Activated naive CD4-positive, alpha-beta T cell treated with anti-CD3 and anti-CD28 coated beads, Interleukin-2, amount 10 ng/mL, durations not matched to agents 7 days and 5 days (primary cell): Measurements from ENCODE around the gene ATP5MC2.
"Not testable (repeated sequence)": the region's sequence is repeated elsewhere in the genome, so short reads cannot be mapped to it uniquely, and the experiment has no call there.

Experiments
- CTCF ChIA-PET: fragments of 350-600 bp; sonication (Branson Sonifier 250); formaldehyde crosslinking; loops from one replicate; lab custom pipeline; 2021; ENCODE audit warnings: antibody characterized with exemption; lab: Charles Lee
- DNase-seq: peaks from one replicate; pipeline ENCODE4 v3.0.0-alpha.2; 2020
- H3K27ac Mint-ChIP-seq: one replicate; pipeline ENCODE4 v1.8.0; 2021; ENCODE audit warnings: mild to moderate bottlenecking, moderate library complexity, mixed read lengths
- H3K27me3 Mint-ChIP-seq: one replicate; pipeline ENCODE4 v1.8.0; 2021; ENCODE audit warnings: mild to moderate bottlenecking, mixed read lengths
- H3K36me3 Mint-ChIP-seq: one replicate; pipeline ENCODE4 v1.8.0; 2021; ENCODE audit warnings: mixed read lengths
- H3K4me1 Mint-ChIP-seq: one replicate; pipeline ENCODE4 v1.8.0; 2021; ENCODE audit warnings: mixed read lengths
- H3K4me3 Mint-ChIP-seq: one replicate; pipeline ENCODE4 v1.8.0; 2021; ENCODE audit warnings: mild to moderate bottlenecking, moderate library complexity, mixed read lengths
- H3K9me3 Mint-ChIP-seq: one replicate; pipeline ENCODE4 v1.8.0; 2021; ENCODE audit warnings: mixed read lengths

Gene ATP5MC2

DNA sequence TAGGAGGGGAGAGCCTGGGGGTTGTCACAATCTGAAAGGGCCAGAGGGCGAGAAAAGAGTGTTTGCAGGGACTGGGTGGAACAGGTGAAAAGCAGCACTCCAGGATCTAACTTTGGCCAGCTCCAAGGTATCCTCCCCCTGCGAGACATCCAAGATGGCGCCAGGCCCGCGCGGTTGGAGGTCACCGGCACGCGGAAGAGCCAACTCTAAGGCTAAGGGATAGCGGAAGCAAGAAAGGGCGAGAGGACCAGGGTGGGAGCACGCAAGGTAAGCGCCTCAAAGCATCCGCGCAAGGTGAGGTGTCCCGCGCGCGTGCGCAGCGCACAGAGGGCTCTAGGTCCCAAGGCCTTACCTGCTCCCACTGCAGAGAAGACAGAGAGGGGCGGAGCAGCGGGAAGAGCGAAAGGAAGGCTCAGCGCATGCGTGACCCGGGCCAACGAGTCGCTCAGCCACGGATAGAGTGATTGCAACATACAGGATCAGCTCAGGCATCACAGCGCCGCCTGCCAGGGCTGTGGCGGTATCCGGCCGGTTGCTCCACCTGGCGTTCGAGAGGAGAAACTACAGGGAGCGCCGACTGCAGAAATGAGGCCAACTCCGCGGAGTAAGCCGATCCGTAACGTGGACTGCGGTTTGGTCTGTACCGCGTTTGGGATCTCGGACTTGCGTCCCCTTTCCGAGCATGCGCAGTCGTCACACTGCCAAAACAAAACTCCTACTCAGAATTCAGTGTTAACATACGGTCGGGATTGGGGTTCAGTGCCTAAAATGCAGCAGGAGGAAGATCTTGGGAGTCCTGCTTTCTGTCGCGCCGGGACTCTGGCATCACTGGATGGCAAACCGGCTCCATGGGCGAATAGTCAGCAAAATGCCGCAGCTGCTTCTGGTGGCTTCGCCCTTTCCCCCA, at the start of gene ATP5MC2:
ATP5MC2 (minus strand) TSS at position 383 of the 907 bp plus-strand sequence. CDS start 3,469 bp downstream, outside the sequence.
- CTCF ChIA-PET, result interaction anchor here (0.5 to 6.6 kb wide), 29 partner anchors 8 to 331 kb away, joined by 3 to 95 read pairs (median 4); partner anchors contain the start of genes ATF7 and CALCOCO1
- Mint-ChIP-seq H3K4me1 (peaks cover 44% of the 10 kb centered on the region), H3K36me3 (peaks cover 29% of the 10 kb centered on the region), H3K9me3 (no peaks in the 10 kb centered on the region), H3K27me3 (peaks cover 44% of the 10 kb centered on the region), H3K4me3 (peak within 1 kb of the TSS; percentile 97), H3K27ac (peak within 1 kb of the TSS; percentile 95)
- peak; percentile 98 for DNase-seq

DNA sequence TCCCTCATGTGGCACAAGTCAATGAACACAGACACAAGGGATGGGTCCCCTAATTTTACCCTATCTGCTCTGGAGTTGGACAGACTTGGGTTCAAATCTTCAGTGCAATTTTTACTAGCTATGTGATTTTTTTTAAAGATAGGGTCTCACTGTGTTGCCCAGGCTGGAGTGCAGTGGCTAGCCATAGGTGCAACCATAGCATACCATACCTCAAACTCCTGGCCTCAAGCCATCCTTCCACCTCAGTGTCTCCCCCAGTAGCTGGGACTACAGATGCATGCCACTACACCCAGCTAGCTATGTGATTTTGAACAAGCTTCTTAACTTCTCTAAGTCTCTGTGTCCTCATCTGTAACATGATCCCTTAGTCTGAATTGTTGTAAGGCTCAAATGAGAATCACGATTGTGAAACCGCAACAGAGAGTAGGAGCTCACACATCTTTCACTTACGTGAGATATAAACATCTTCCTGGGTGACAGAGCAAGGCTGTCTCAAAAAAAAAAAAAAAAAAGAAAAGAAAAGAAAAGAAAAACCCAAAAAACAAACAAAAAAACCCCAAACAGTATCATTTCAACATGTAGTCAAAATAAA, 46.7 kb upstream of the ATP5MC2 start:
- peaks cover 19% of the 10 kb centered on the region for H3K4me1 Mint-ChIP-seq
- H3K9me3 Mint-ChIP-seq, result no peaks in the 10 kb centered on the region
- CTCF ChIA-PET, result interaction anchor here (0.5 to 3.7 kb wide), 6 partner anchors 9 to 690 kb away, joined by 3 to 17 read pairs (median 5); no protein-coding TSS in a partner anchor
- no peak for DNase-seq
- H3K27me3 Mint-ChIP-seq, result no peaks in the 10 kb centered on the region
- H3K4me3 Mint-ChIP-seq, result no peak overlapping the region
- no peak overlapping the region for H3K27ac Mint-ChIP-seq
- H3K36me3 Mint-ChIP-seq, result peaks cover 21% of the 10 kb centered on the region

DNA sequence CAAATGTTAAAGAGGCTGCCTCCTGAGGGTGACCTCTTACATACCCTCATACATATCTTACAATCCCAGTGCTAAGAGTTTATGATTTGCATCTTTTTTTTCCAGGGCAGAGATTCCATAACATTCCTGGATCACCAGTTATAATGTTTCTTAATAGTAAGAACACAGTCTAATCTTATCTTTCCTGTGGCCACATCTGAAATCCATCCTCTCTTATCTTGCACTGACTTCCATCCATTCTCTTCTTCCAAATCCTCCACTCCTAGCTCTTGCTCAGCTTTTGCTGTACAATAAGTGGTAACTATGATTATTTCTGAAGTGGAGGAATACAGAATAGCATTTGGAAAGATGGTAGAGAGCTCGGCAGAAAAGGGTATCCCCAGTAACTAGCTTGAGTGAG, 45.1 kb upstream of the ATP5MC2 start:
- H3K27ac Mint-ChIP-seq, result no peak overlapping the region
- DNase-seq, result no peak
- CTCF ChIA-PET, result interaction anchor here (1.2 to 3.7 kb wide), 4 partner anchors 19 to 36 kb away, joined by 3 to 17 read pairs (median 8); no protein-coding TSS in a partner anchor
- no peaks in the 10 kb centered on the region for H3K27me3 Mint-ChIP-seq
- no peaks in the 10 kb centered on the region for H3K9me3 Mint-ChIP-seq
- peaks cover 7% of the 10 kb centered on the region for H3K4me1 Mint-ChIP-seq
- H3K4me3 Mint-ChIP-seq, result no peak overlapping the region
- peaks cover 24% of the 10 kb centered on the region for H3K36me3 Mint-ChIP-seq

DNA sequence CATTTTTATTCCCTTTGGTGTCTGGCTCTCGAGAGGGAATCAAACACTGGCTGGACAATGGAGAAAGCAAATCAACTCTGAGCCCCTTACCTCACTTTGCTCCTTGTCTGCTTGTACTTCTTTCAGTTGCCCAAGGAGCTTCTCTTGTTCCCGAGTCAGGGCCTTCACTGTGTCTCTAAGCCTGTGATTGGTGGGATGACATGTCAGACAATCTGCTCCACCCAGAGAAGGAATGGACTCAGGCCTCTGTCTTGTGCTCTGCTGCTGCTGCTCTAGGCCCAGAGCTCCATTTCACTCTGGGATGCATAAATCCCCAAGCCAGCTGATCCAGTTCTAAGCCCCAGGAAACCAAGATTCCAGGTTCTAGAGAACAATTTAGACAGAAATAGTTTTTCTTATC, 43.8 kb upstream of the ATP5MC2 start:
- Mint-ChIP-seq H3K27me3 (no peaks in the 10 kb centered on the region), H3K27ac (no peak overlapping the region), H3K4me3 (no peak overlapping the region), H3K9me3 (no peaks in the 10 kb centered on the region), H3K4me1 (peaks cover 3% of the 10 kb centered on the region), H3K36me3 (peaks cover 23% of the 10 kb centered on the region)
- DNase-seq, result no peak
- CTCF ChIA-PET, result interaction anchor here (1.5 kb wide), 1 partner anchor 24 kb away, joined by 4 read pairs; no protein-coding TSS in a partner anchor

DNA sequence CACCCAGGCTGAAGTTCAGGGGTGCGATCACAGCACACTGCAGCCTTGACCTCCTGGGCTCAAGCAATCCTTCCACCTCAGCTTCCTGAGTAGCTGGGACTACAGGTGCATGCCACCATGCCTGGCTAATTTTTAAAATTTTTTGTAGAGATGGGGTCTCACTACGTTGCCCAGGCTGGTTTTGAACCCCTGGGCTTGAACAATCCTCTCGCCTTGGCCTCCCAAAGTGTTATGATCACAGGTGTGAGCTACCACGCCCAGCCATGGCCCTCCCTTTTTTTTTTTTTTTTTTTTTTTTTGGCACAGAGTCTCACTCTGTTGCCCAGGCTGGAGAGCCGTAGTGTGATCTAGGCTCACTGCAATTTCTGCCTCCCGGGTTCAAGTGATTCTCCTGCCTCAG, 42.7 kb upstream of the ATP5MC2 start:
- not testable (repeated sequence) for H3K27ac Mint-ChIP-seq, H3K4me3 Mint-ChIP-seq, H3K27me3 Mint-ChIP-seq, DNase-seq, H3K9me3 Mint-ChIP-seq, H3K4me1 Mint-ChIP-seq
- CTCF ChIA-PET, result interaction anchor here (0.7 kb wide), 1 partner anchor 18 kb away, joined by 3 read pairs; no protein-coding TSS in a partner anchor
- H3K36me3 Mint-ChIP-seq, result peaks cover 23% of the 10 kb centered on the region

DNA sequence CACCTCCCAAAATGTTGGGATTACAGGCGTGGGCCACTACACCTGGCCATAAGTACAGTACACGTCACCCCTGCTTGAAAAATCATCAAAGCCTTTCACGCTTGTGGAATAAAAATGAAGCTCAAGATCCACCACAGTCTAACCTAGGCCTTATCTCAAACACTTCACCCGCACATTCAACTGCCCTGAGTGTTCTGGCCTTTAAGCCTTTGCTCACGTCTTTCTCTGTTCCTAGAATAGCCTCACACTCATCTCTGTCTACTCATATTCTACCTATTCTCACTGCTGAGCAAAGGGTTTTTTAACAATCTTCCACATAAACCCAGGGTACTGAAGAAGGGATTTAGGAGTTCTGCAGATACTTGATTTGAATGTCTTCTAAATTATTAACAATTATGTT, 41.4 kb upstream of the ATP5MC2 start:
- no peaks in the 10 kb centered on the region for H3K9me3 Mint-ChIP-seq
- no peak overlapping the region for H3K4me3 Mint-ChIP-seq
- no peak overlapping the region for H3K27ac Mint-ChIP-seq
- CTCF ChIA-PET, result interaction anchor here (2.0 kb wide), 1 partner anchor 27 kb away, joined by 15 read pairs; no protein-coding TSS in a partner anchor
- no peak for DNase-seq
- no peaks in the 10 kb centered on the region for H3K4me1 Mint-ChIP-seq
- peaks cover 26% of the 10 kb centered on the region for H3K36me3 Mint-ChIP-seq
- H3K27me3 Mint-ChIP-seq, result no peaks in the 10 kb centered on the region

DNA sequence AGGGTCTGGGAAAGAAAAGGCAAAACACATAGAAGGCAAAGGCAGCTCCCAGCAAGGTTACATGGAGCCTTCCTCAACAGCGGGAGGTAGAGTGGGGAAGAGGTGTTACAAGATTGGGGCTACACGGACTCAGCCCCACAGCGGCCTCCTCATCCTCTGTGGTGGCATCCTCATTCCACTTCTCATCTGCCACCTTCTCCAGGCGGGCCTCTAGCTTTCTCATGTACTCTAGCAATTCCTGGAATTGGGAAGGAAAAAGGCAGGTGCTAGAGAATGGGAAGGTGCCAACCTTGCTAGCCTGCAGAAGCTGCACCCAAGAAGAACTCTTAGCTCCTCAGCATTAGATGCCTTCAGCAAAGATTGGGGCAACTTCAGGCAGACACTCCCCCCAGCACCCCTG, 38.1 kb upstream of the ATP5MC2 start:
- Mint-ChIP-seq H3K4me1 (no peaks in the 10 kb centered on the region), H3K4me3 (no peak overlapping the region), H3K36me3 (peaks cover 7% of the 10 kb centered on the region), H3K27ac (no peak overlapping the region), H3K27me3 (peaks cover 6% of the 10 kb centered on the region), H3K9me3 (no peaks in the 10 kb centered on the region)
- DNase-seq, result no peak
- CTCF ChIA-PET, result interaction anchor here (0.7 to 2.5 kb wide), 6 partner anchors 9 to 38 kb away, joined by 3 to 11 read pairs (median 4); partner anchors contain the start of gene ATP5MC2

DNA sequence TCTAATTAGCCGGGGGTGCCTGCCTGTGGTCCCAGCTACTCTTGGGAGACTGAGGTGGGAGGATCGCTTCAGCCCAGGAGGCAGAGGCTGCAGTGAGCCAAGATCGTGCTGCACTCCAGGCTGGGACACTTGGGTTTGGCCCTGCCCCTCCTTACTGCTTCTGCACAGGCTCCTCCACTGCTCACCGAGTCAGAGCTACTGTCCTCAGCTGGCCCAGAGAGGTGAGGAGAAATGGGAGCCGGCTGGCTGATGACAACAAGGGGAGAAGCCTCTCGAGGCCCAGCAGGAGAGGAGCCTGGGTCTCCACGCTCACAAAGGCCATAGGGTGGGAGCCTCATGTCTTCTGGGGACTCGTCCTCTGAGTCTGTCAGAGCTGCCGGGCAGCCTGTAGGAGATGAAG, 37.6 kb upstream of the ATP5MC2 start:
- Mint-ChIP-seq H3K27ac (no peak overlapping the region), H3K4me1 (no peaks in the 10 kb centered on the region), H3K27me3 (peaks cover 10% of the 10 kb centered on the region), H3K9me3 (no peaks in the 10 kb centered on the region), H3K4me3 (no peak overlapping the region), H3K36me3 (peaks cover 7% of the 10 kb centered on the region)
- no peak for DNase-seq
- CTCF ChIA-PET, result interaction anchor here (0.7 to 2.5 kb wide), 7 partner anchors 9 to 37 kb away, joined by 3 to 11 read pairs (median 4); partner anchors contain the start of gene ATP5MC2

DNA sequence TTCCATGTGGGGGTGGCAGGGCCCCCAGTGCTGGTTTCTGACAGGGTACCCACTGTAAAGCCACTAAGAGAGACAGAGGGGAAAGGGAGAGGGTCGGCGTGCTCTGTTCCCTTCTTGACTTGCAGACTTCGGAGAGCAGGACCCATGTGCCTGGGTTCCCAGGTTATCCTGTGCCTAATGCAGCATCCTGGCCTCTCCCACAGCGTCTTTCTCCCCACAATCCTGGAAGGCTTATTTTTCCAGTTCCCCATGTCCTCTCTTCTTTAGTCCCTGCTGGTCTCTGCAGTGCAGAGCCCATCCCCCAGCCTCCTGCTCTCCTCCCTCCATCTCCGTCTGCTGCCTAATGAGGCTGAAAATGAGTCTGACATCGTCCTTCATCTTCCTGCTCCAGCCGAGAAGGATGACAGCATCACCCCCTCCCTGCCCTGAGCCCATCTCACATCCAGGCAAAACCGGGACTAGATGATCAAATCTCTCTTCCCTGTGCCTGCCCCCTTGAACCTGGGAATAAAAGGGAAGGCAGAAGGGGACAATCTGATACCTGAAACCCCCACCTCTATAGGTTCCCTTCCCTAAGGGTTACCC, 36.3 kb upstream of the ATP5MC2 start:
- Mint-ChIP-seq H3K4me1 (no peaks in the 10 kb centered on the region), H3K36me3 (peaks cover 4% of the 10 kb centered on the region), H3K4me3 (no peak overlapping the region), H3K9me3 (no peaks in the 10 kb centered on the region), H3K27ac (no peak overlapping the region), H3K27me3 (peaks cover 18% of the 10 kb centered on the region)
- no peak for DNase-seq
- CTCF ChIA-PET, result no interaction called here

DNA sequence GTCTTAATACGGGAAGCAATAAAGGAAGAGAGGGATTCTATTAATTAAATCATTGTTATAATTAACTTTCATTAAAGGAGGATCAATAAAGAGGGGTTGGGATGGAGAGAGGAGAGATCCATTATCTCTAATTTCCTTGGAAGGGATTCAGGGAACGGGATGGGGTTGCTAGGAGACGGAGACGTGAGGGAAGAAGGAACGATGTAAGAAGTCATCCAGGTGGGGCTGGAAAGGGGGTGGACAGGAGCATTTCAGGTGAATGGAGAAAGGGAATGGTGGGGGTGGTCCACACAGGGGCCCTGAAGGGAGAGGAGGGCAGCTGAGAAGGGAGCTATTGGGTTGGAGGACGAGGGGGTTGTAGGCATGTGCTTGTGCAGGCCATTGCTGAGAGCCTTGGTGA, 34.2 kb upstream of the ATP5MC2 start:
- CTCF ChIA-PET, result interaction anchor here (0.6 to 7.0 kb wide), 3 partner anchors 35 to 96 kb away, joined by 3 to 70 read pairs (median 5); no protein-coding TSS in a partner anchor
- H3K27ac Mint-ChIP-seq, result no peak overlapping the region
- peaks cover 3% of the 10 kb centered on the region for H3K36me3 Mint-ChIP-seq

DNA sequence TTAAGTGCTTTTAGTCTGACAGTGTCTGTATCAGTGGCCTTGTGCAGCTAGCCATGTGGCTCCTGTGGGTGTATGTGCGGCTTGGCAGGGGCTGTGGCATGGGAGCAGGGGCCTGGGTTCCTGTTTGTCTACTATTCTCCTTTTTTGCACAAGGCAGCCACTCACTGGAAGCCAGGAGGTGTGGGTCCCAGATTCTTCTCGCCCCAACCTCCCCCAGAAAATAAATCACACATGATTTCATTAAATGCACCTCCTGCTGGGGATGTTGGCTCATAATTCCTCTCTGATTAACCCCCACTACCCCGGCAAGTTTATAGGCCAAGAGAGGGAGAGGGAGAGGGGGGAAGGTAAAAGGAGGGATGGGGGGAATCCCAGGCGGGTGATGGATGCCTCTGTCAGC, 33.8 kb upstream of the ATP5MC2 start:
- Mint-ChIP-seq H3K27me3 (peaks cover 35% of the 10 kb centered on the region), H3K9me3 (no peaks in the 10 kb centered on the region), H3K4me1 (no peaks in the 10 kb centered on the region), H3K4me3 (no peak overlapping the region), H3K27ac (no peak overlapping the region), H3K36me3 (peaks cover 3% of the 10 kb centered on the region)
- CTCF ChIA-PET, result interaction anchor here (0.6 to 7.0 kb wide), 3 partner anchors 35 to 96 kb away, joined by 3 to 70 read pairs (median 5); no protein-coding TSS in a partner anchor
- DNase-seq, result no peak

More for the DNA sequence above, 34.2 kb upstream of the ATP5MC2 start:
- Mint-ChIP-seq H3K27me3 (peaks cover 30% of the 10 kb centered on the region), H3K4me3 (no peak overlapping the region), H3K9me3 (no peaks in the 10 kb centered on the region), H3K4me1 (no peaks in the 10 kb centered on the region)
- DNase-seq, result no peak

DNA sequence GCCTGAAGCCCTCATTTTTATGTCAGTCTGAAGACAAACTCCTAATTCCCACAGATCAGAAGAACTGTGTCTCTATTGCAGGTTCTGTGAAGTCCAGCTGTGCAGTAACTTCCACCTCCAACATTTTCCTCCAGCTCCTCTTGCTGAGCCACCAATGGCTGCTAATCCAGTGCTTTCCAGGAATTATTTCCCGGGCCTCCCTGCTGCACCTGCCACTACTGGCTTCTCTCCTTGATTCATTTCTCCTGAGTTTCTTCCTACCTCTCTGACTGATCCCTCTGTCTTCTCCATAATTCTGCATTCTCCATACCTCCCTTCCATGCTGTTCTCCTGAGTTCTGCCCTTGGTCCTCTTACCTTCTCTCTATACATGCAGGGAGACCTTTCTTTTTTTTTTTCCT, 30.2 kb upstream of the ATP5MC2 start:
- Mint-ChIP-seq H3K36me3 (no peaks in the 10 kb centered on the region), H3K27ac (no peak overlapping the region), H3K4me3 (no peak overlapping the region), H3K9me3 (no peaks in the 10 kb centered on the region), H3K4me1 (peaks cover 2% of the 10 kb centered on the region), H3K27me3 (peaks cover 64% of the 10 kb centered on the region)
- no peak for DNase-seq
- CTCF ChIA-PET, result interaction anchor here (7.0 kb wide), 1 partner anchor 39 kb away, joined by 70 read pairs; no protein-coding TSS in a partner anchor

DNA sequence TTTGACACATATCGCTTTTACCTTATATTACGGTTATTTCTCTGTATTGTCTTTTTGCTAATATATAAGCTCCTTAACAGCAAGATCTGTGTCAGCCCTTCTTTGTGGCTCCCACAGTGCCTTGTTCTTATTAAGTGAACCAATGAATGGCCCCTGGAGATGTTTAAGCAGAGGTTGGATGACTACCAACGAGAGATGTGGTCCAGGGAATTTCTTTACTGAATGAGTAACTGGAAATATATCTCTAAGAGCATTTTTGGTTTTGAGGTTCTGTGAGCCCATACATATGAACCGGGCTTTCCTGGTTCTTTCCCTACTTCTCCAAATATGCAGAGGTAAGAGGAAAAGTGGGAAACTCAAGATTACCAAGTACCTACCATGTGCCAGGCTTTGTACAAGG, 27.9 kb upstream of the ATP5MC2 start:
- no peak for DNase-seq
- H3K27me3 Mint-ChIP-seq, result peaks cover 76% of the 10 kb centered on the region
- H3K36me3 Mint-ChIP-seq, result no peaks in the 10 kb centered on the region
- no peak overlapping the region for H3K4me3 Mint-ChIP-seq
- no peak overlapping the region for H3K27ac Mint-ChIP-seq
- CTCF ChIA-PET, result interaction anchor here (1.0 to 2.7 kb wide), 3 partner anchors 18 to 84 kb away, joined by 3 to 136 read pairs (median 4); no protein-coding TSS in a partner anchor
- peaks cover 2% of the 10 kb centered on the region for H3K4me1 Mint-ChIP-seq
- H3K9me3 Mint-ChIP-seq, result no peaks in the 10 kb centered on the region
